AG10803 (cell line): ENCODE results near the gene PEX19.

Experiments used
- DNase-seq: peaks from one replicate; pipeline ENCODE4 v3.0.0; 2010; ENCODE audit warnings: low read depth
- H3K4me3 ChIP-seq: 2 replicates; pipeline ENCODE4 v1.5.1; 2011; ENCODE audit warnings: mild to moderate bottlenecking, low read length, control low read depth
- CTCF ChIP-seq: conservative IDR thresholded peaks from 2 replicates; pipeline ENCODE4 v1.5.1; 2011; ENCODE audit warnings: mild to moderate bottlenecking, low read length, control low read depth, inconsistent platforms

The PEX19 gene

DNA sequence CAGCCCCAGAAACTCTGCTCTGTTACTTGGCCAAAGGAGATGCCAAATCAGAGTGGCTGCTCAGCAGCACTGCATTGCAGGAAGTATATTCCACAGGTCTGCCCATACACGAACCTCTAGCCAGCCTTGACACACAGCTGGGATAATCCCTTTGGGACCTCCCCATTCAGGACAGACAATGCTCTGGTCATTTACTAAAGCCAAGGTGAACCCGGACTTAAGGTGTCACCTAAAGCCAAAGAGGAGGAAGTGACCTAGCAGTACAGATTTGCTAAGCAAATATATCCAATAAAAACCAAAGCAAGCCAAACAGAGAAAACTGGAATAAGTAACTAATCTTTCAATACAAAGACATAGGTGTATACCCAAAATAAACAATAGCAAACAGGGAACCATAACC, 30.4 kb upstream of the PEX19 start:
- no peak overlapping the region for H3K4me3 ChIP-seq
- no peak for DNase-seq
- TF ChIP-seq CTCF, result no peak

GRCh38 chr1:160309571-160309970, 24.6 kb upstream of the PEX19 start:
- no peak for DNase-seq
- H3K4me3 ChIP-seq, result no peak overlapping the region
- TF ChIP-seq CTCF, result no peak

DNA sequence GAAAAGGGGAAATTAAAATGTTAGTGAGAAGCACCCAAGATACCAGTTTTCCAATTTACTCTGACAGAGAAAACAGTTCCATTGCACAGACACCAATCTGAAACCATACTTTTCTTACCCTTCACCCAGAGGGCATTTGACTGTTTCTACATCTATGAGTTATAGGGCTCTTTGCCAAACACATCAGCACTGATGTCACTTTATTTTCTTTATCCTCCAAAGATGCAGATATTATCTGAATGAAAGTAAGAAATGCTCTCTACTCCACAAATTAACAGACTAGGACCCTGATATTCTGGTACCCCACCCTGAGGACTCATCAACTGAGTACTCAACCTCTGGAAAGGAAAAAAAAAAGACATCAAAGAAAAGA, 24.2 kb upstream of the PEX19 start:
- DNase-seq, result peak; percentile 21
- no peak overlapping the region for H3K4me3 ChIP-seq
- TF ChIP-seq CTCF, result no peak

GRCh38 chr1:160308451-160309184, 23.7 kb upstream of the PEX19 start:
- no peak overlapping the region for H3K4me3 ChIP-seq
- TF ChIP-seq CTCF, result no peak
- peak; percentile 42 for DNase-seq

DNA sequence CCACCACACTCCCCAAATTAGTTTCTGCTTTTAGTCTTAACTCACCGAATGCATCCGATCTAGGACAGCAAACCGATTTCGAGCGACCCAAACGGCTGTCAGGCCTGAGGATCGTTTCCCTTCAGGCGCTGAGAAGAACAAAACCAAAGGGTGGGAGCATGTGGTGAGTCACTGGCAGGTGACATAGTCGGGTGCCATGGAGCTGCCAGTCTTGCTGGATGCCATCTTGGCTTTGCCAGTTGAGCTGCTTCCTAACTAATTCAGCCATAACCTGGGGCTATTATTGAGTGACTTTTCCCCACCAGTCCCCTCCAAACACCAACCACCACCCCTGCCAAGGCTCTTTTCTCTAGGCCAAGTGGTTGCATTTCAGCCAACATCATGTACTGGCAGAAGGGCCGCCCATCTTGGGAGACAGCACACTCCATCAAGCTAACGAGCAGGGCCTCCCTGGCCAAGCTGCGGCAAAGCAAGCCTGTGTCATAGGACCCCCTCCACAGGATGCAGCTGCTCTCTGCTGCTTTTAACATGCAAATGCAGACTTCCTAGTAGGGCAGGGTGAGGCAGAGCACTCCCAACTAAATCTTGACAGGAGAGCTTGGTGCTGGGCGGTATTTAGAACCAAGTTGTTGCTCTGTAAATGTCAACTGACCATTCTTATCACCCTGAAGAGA, 22.3 kb upstream of the PEX19 start:
- no peak for DNase-seq
- no peak for TF ChIP-seq CTCF
- H3K4me3 ChIP-seq, result no peak overlapping the region

DNA sequence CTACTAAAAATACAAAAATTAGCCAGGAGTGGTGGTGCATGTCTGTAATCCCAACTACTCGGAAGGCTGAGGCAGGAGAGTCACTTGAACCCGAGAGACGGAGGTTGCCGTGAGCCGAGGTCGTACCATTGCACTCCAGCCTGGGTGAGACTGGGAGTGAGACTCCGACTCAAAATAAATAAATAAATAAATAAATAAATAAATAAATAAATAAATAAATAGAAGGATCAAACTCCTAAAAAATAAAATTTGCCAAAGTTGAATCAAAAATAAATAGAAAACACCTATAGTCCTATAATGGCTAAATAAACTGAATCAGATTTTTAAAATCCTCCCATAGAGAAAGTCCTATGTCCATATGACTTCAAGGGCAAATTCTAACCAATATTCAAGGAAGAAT, 15.2 kb upstream of the PEX19 start:
- no peak overlapping the region for H3K4me3 ChIP-seq
- no peak for DNase-seq
- no peak for TF ChIP-seq CTCF

DNA sequence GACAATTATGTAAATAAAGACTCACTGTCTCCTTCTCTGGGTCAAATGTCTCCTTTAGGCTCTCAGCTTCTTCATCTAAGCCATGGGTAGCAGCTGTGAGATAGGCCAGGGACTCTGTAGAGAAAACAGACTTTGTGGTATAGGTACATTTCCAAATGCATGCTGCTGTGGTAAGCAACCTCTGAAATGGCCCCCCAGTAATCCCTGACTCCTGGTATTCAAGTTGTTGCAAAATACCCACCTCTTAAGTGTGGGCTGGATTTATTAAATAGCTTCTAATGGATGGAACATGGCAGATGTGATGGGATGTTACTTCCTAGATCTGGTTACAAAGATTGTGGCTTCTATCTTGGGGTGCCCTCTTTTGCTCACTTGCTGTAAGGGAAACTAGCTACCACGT, 11.1 kb upstream of the PEX19 start:
- no peak for DNase-seq
- TF ChIP-seq CTCF, result no peak
- no peak overlapping the region for H3K4me3 ChIP-seq
